Osteoblast (primary cell): ENCODE results near the gene GPR89A. TPM values are rescaled to one million over a fixed set of nuclear protein-coding genes. Genes with fewer than 3 reads are reported as not detected.
"Not testable (repeated sequence)": the region's sequence is repeated elsewhere in the genome, so short reads cannot be mapped to it uniquely, and the experiment has no call there.

Source experiments
- DNase-seq: peaks from one replicate; pipeline ENCODE4 v3.0.0; 2011; ENCODE audit warnings: low spot score, mixed read lengths; ENCODE audit not compliant: insufficient read length; ENCODE audit errors: missing footprints
- H2AFZ ChIP-seq: 2 replicates; pipeline ENCODE4 v1.6.0; 2011; ENCODE audit warnings: mild to moderate bottlenecking, low read length
- H3K27ac ChIP-seq: 2 replicates; pipeline ENCODE4 v1.5.1; 2011; ENCODE audit warnings: mild to moderate bottlenecking, low read depth, low read length, moderate library complexity
- H3K27me3 ChIP-seq: 2 replicates; pipeline ENCODE4 v1.6.0; 2012; ENCODE audit warnings: mild to moderate bottlenecking, control low read depth, inconsistent platforms, low read length, moderate library complexity; ENCODE audit not compliant: insufficient read depth
- H3K36me3 ChIP-seq: 2 replicates; pipeline ENCODE4 v1.5.1; 2011; ENCODE audit warnings: mild to moderate bottlenecking, low read length, control low read depth, moderate library complexity; ENCODE audit not compliant: insufficient read depth
- H3K4me1 ChIP-seq: 2 replicates; pipeline ENCODE4 v1.5.1; 2011; ENCODE audit warnings: mild to moderate bottlenecking, low read length, control low read depth, moderate library complexity; ENCODE audit not compliant: insufficient read depth
- H3K4me2 ChIP-seq: 2 replicates; pipeline ENCODE4 v1.6.0; 2011; ENCODE audit warnings: mild to moderate bottlenecking, low read length; ENCODE audit not compliant: insufficient read depth
- H3K4me3 ChIP-seq: fragments of 200-600 bp; sonication (generic); 3 replicates; pipeline ENCODE4 v1.5.1; 2012; ENCODE audit warnings: mild to moderate bottlenecking, low read length, inconsistent platforms; ENCODE audit not compliant: insufficient read depth
- H3K79me2 ChIP-seq: 2 replicates; pipeline ENCODE4 v1.6.0; 2012; ENCODE audit warnings: mild to moderate bottlenecking, low read length, control low read depth, inconsistent platforms; ENCODE audit not compliant: insufficient read depth
- H3K9me3 ChIP-seq: 2 replicates; pipeline ENCODE4 v1.5.1; 2011; ENCODE audit warnings: low read depth, low read length, control low read depth
- H4K20me1 ChIP-seq: 2 replicates; pipeline ENCODE4 v1.6.0; 2012; ENCODE audit warnings: mild to moderate bottlenecking, low read length, control low read depth; ENCODE audit not compliant: insufficient read depth
- total RNA-seq: library from RNA; depleted of rRNA; stranded (reverse); fragments of >200 nt; gene quantifications from 2 replicates; pipeline ENCODE4 v1.2.3, GENCODE V29; 2012

GPR89A gene
- 32.1 and 33.7 TPM in 2 replicates for total RNA-seq

GRCh38 chr1:145607833-145608733, at the start of gene GPR89A:
Gene GPR89A (plus strand): TSS chr1:145607988. CDS start chr1:145608134, 146 bp downstream.
- H2AFZ ChIP-seq: peak within 1 kb of the TSS; percentile 91
- H3K27me3 ChIP-seq, H3K36me3 ChIP-seq, H4K20me1 ChIP-seq, H3K9me3 ChIP-seq, H3K4me1 ChIP-seq: not testable (repeated sequence)
- H3K79me2 ChIP-seq: peaks cover 17% of the 10 kb centered on the region
- DNase-seq: peak; percentile 91
- peak within 1 kb of the TSS; percentile 74 for H3K4me2 ChIP-seq
- peak within 1 kb of the TSS; percentile 85 for H3K4me3 ChIP-seq
- H3K27ac ChIP-seq: peak within 1 kb of the TSS; percentile 33

GRCh38 chr1:145586820-145587219, 21.0 kb upstream of the GPR89A start:
- DNase-seq, H3K27ac ChIP-seq, H3K4me2 ChIP-seq, H3K9me3 ChIP-seq, H2AFZ ChIP-seq, H3K4me1 ChIP-seq, H3K36me3 ChIP-seq, H3K27me3 ChIP-seq, H4K20me1 ChIP-seq, H3K79me2 ChIP-seq, H3K4me3 ChIP-seq: not testable (repeated sequence)

GRCh38 chr1:145590806-145591205, 17.0 kb upstream of the GPR89A start:
- H3K4me1 ChIP-seq, H3K4me2 ChIP-seq, H3K27me3 ChIP-seq, H2AFZ ChIP-seq, H3K9me3 ChIP-seq, H4K20me1 ChIP-seq, H3K36me3 ChIP-seq, H3K79me2 ChIP-seq, H3K27ac ChIP-seq, DNase-seq, H3K4me3 ChIP-seq: not testable (repeated sequence)

- not testable (repeated sequence) for H3K4me1 ChIP-seq, DNase-seq, H3K4me2 ChIP-seq, H2AFZ ChIP-seq, H3K27me3 ChIP-seq, H3K27ac ChIP-seq, H3K36me3 ChIP-seq, H3K79me2 ChIP-seq, H3K4me3 ChIP-seq, H3K9me3 ChIP-seq, H4K20me1 ChIP-seq
Measured at GRCh38 chr1:145592347-145592746, 15.4 kb upstream of the GPR89A start.

GRCh38 chr1:145595421-145595820, 12.4 kb upstream of the GPR89A start:
- H2AFZ ChIP-seq, H3K4me3 ChIP-seq, H3K4me1 ChIP-seq, H3K4me2 ChIP-seq, H4K20me1 ChIP-seq, H3K27me3 ChIP-seq, H3K9me3 ChIP-seq, H3K36me3 ChIP-seq, DNase-seq, H3K27ac ChIP-seq, H3K79me2 ChIP-seq: not testable (repeated sequence)

GRCh38 chr1:145596236-145596635, 11.6 kb upstream of the GPR89A start:
- H4K20me1 ChIP-seq, H3K9me3 ChIP-seq, H3K27me3 ChIP-seq, H3K4me2 ChIP-seq, H3K4me1 ChIP-seq, DNase-seq, H3K4me3 ChIP-seq, H2AFZ ChIP-seq, H3K79me2 ChIP-seq, H3K27ac ChIP-seq, H3K36me3 ChIP-seq: not testable (repeated sequence)

GRCh38 chr1:145599426-145599825, 8.4 kb upstream of the GPR89A start:
- not testable (repeated sequence) for H3K4me1 ChIP-seq, H3K36me3 ChIP-seq, H3K9me3 ChIP-seq, H3K4me3 ChIP-seq, H3K79me2 ChIP-seq, H4K20me1 ChIP-seq, DNase-seq, H3K27me3 ChIP-seq, H3K27ac ChIP-seq, H3K4me2 ChIP-seq, H2AFZ ChIP-seq
